ENCODE results near the gene BICRAL. TPM values are rescaled to one million over a fixed set of nuclear protein-coding genes. Genes with fewer than 3 reads are reported as not detected.

Gene BICRAL
- total RNA-seq, 2 donors from 2014 or later, result 11.6 to 14.9 TPM

GRCh38 chr6:42781546-42781795 lies 381 bp upstream of the BICRAL start:
- Histone ChIP-seq H3K27ac (ENCODE audit: low read depth, low read length) (no peak overlapping the region), H3K9me3 (ENCODE audit: control insufficient read depth, low read length) (no peaks in the 10 kb centered on the region), H3K9ac (ENCODE audit: extremely low read depth, low read length, poor library complexity, severe bottlenecking) (peak overlapping the region; percentile 87), H3K4me3 (ENCODE audit: low read length) (peak overlapping the region; percentile 98), H3K27me3 (ENCODE audit: control insufficient read depth, insufficient read depth, low read length, poor library complexity, severe bottlenecking) (no peaks in the 10 kb centered on the region), H3K4me1 (ENCODE audit: control insufficient read depth, insufficient read depth, low read length) (no peaks in the 10 kb centered on the region), H3K36me3 (ENCODE audit: control insufficient read depth, insufficient read depth, low read length) (no peaks in the 10 kb centered on the region)
- H3K9me3 Mint-ChIP-seq, result no peaks in the 10 kb centered on the region
- peaks cover 6% of the 10 kb centered on the region for H3K36me3 Mint-ChIP-seq (ENCODE audit: low read depth)
- H3K27me3 Mint-ChIP-seq (ENCODE audit: insufficient read depth), result no peaks in the 10 kb centered on the region
- DNase-seq, result no peak
- WGBS, 2 experiments (ENCODE audit: insufficient coverage in 1 of 2, insufficient read length in 1 of 2), result 0% methylated on average over 1 to 3 of the region's 4 CpGs
- peak overlapping the region; percentile 89 for H3K27ac Mint-ChIP-seq
- no peak overlapping the region for H3K4me3 Mint-ChIP-seq
- TF ChIP-seq, protein P1, sequence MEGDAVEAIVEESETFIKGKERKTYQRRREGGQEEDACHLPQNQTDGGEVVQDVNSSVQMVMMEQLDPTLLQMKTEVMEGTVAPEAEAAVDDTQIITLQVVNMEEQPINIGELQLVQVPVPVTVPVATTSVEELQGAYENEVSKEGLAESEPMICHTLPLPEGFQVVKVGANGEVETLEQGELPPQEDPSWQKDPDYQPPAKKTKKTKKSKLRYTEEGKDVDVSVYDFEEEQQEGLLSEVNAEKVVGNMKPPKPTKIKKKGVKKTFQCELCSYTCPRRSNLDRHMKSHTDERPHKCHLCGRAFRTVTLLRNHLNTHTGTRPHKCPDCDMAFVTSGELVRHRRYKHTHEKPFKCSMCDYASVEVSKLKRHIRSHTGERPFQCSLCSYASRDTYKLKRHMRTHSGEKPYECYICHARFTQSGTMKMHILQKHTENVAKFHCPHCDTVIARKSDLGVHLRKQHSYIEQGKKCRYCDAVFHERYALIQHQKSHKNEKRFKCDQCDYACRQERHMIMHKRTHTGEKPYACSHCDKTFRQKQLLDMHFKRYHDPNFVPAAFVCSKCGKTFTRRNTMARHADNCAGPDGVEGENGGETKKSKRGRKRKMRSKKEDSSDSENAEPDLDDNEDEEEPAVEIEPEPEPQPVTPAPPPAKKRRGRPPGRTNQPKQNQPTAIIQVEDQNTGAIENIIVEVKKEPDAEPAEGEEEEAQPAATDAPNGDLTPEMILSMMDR (conservative IDR thresholded peaks at IDR 0.05), result no peak
- H3K4me1 Mint-ChIP-seq, result peaks cover 15% of the 10 kb centered on the region

DNA sequence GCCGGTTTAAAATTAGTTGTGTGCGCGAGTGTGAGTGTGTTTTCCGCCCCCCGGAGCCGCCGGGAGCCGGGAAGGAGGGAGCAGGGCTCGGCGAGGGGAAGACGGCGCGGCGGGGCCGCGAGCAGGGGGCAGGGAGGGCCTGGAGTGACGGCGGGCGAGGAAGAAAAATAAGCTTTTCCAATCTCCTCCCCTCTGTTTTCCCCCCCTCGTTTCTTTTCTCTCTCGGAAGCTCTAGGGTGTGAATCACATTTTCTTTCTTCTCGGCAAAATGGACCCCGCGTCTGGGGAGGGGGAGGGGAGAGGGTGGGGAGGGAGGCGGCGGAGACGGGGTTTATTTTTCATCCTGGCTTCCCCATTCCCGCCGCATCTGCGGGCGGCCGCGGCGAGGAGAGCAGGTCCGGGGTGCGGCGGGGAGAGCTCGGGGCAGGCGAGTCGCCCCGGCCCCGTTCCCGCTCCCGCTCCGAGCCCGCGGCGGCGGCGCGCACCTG lies 881 bp downstream of the BICRAL start:
- peak; percentile 88 for DNase-seq
- Histone ChIP-seq H3K36me3 (ENCODE audit: control insufficient read depth, insufficient read depth, low read length) (no peaks in the 10 kb centered on the region), H3K9me3 (ENCODE audit: control insufficient read depth, low read length) (no peaks in the 10 kb centered on the region), H3K9ac (ENCODE audit: extremely low read depth, low read length, poor library complexity, severe bottlenecking) (peak overlapping the region; percentile 87), H3K27ac (ENCODE audit: low read depth, low read length) (peak overlapping the region; percentile 99), H3K27me3 (ENCODE audit: control insufficient read depth, insufficient read depth, low read length, poor library complexity, severe bottlenecking) (no peaks in the 10 kb centered on the region), H3K4me3 (ENCODE audit: low read length) (peak overlapping the region; percentile 98), H3K4me1 (ENCODE audit: control insufficient read depth, insufficient read depth, low read length) (no peaks in the 10 kb centered on the region)
- H3K36me3 Mint-ChIP-seq (ENCODE audit: low read depth), result peaks cover 6% of the 10 kb centered on the region
- TF ChIP-seq, protein P1 (conservative IDR thresholded peaks at IDR 0.05), result no peak
- peak overlapping the region; percentile 99 for H3K27ac Mint-ChIP-seq
- peaks cover 15% of the 10 kb centered on the region for H3K4me1 Mint-ChIP-seq
- WGBS, 2 experiments (ENCODE audit: insufficient coverage in 1 of 2, insufficient read length in 1 of 2), result 0% methylated on average over 46 of the region's 51 CpGs; no CpG with 5 or more reads in 1 of the 2 experiments
- no peaks in the 10 kb centered on the region for H3K27me3 Mint-ChIP-seq (ENCODE audit: insufficient read depth)
- H3K9me3 Mint-ChIP-seq, result no peaks in the 10 kb centered on the region
- no peak overlapping the region for H3K4me3 Mint-ChIP-seq

GRCh38 chr6:42783177-42783875 lies 1.5 kb downstream of the BICRAL start:
- 0% methylated on average over 11 to 79 of the region's 79 CpGs for WGBS, 2 experiments (ENCODE audit: insufficient coverage in 1 of 2, insufficient read length in 1 of 2)
- no peaks in the 10 kb centered on the region for H3K27me3 Mint-ChIP-seq (ENCODE audit: insufficient read depth)
- Histone ChIP-seq H3K9me3 (ENCODE audit: control insufficient read depth, low read length) (no peaks in the 10 kb centered on the region), H3K4me1 (ENCODE audit: control insufficient read depth, insufficient read depth, low read length) (no peaks in the 10 kb centered on the region), H3K27me3 (ENCODE audit: control insufficient read depth, insufficient read depth, low read length, poor library complexity, severe bottlenecking) (no peaks in the 10 kb centered on the region), H3K9ac (ENCODE audit: extremely low read depth, low read length, poor library complexity, severe bottlenecking) (peak overlapping the region; percentile 87), H3K27ac (ENCODE audit: low read depth, low read length) (peak overlapping the region; percentile 99), H3K36me3 (ENCODE audit: control insufficient read depth, insufficient read depth, low read length) (no peaks in the 10 kb centered on the region), H3K4me3 (ENCODE audit: low read length) (peak overlapping the region; percentile 98)
- H3K4me1 Mint-ChIP-seq, result peaks cover 16% of the 10 kb centered on the region
- no peak overlapping the region for H3K4me3 Mint-ChIP-seq
- peak; percentile 80 for DNase-seq
- H3K27ac Mint-ChIP-seq, result peak overlapping the region; percentile 97
- H3K36me3 Mint-ChIP-seq (ENCODE audit: low read depth), result peaks cover 7% of the 10 kb centered on the region
- TF ChIP-seq, protein P1 (conservative IDR thresholded peaks at IDR 0.05), result no peak
- H3K9me3 Mint-ChIP-seq, result no peaks in the 10 kb centered on the region

Data from endodermal cell (in vitro differentiated cells).